Pancreas (tissue), 10 donors: ENCODE measurements around the gene MEGF6. TPM values are rescaled to one million over a fixed set of nuclear protein-coding genes. Genes with fewer than 3 reads are reported as not detected.

Source experiments
- ATAC-seq, 4 donors: fragments of 200-7000 bp; cut with Tn5 transposase; one replicate each; pipeline versions ENCODE4 v1.8.0 to v1.9.1; 2020; ENCODE audit warnings: mild to moderate bottlenecking in 4 of 4, moderate library complexity in 4 of 4
- DNase-seq, 6 donors: peaks; one replicate each; pipeline ENCODE4 v3.0.0-alpha.2; 2020
- FAIRE-seq: peaks from 2 replicates; lab custom pipeline; 2012; peaks lifted over from hg19 to GRCh38; lab: Jason Lieb, UNC
- H3K27ac ChIP-seq, 4 donors: fragments of 200-600 bp; sonication (generic); 1 replicate in 3 of 4; 2 replicates in 1 of 4; pipeline versions ENCODE4 v1.5.0 to v1.8.0; 2020
- H3K27me3 ChIP-seq, 4 donors: fragments of 200-600 bp; one replicate each; pipeline ENCODE4 v1.8.0; 2021
- H3K36me3 ChIP-seq, 3 donors: fragments of 200-600 bp; sonication (generic) in 1 of 3; one replicate each; pipeline versions ENCODE4 v1.5.0 to v1.8.0; 2020 to 2021
- H3K4me1 ChIP-seq, 3 donors: fragments of 200-600 bp; one replicate each; pipeline ENCODE4 v1.8.0; 2021
- H3K4me3 ChIP-seq, 4 donors: fragments of 200-600 bp; sonication (generic) in 2 of 4; one replicate each; pipeline versions ENCODE4 v1.5.0 to v1.8.0; 2020 to 2021
- H3K9me3 ChIP-seq, 4 donors: fragments of 200-600 bp; one replicate each; pipeline ENCODE4 v1.8.0; 2021
- CTCF ChIP-seq, 4 donors: fragments of 200-600 bp; sonication (generic) in 3 of 4; IDR thresholded peaks; one replicate each; pipeline versions ENCODE4 v1.5.0 to v1.8.0; 2021; ENCODE audit warnings: antibody characterized with exemption in 4 of 4
- WGBS, 2 donors: extraction: QIAGEN DNeasy Blood & Tissue Kit; methylation state at CpG; one replicate each; pipeline ENCODE4 v1.1.7; 2013; 5-methylcytosine and 5-hydroxymethylcytosine counted together
- intact Hi-C, 3 donors: fragments of 100-400 bp; cut with DNase I; formaldehyde crosslinking; loops; one replicate each; pipeline versions ENCODE4 v1.11.1 to v1.14.2; 2022
- polyA plus RNA-seq, 2 donors: library from polyadenylated mRNA; stranded (reverse); fragments of 200-250 nt; gene quantifications; one replicate each; pipeline ENCODE4 v1.2.3, GENCODE V29; 2013
- total RNA-seq, 6 donors: library from RNA; stranded (reverse); fragmentation: NEBNext Ultra II Directional in 4 of 6; extraction: Animal tissue kit (Norgen Biotek cat#: 25700) in 4 of 6; gene quantifications; one replicate each; pipeline versions ENCODE4 v1.2.1 to v1.2.4, GENCODE V29; 2021 to 2023
- donor health status: healthy with polysubstance abuse.
- donor health status: DM: no; HTN: no; CAD: no; lungs with moderate emphysema.
- donor health status: DM: no; HTN: no; CAD: no.
- donor health status: control.
- donor health status: control.
- donor health status: Bipolar disorder and iron deficiency.
- donor health status: DM: yes; HTN: yes; CAD: no.
- donor health status: DM: no; HTN: no; CAD: no.
- donor health status: DM: no; HTN: no; CAD: no.
- donor health status: DM: yes; HTN: yes; CAD: no.

MEGF6 gene
- total and polyA plus RNA-seq, 8 donors = 2.6 to 20.0 (median 8.4) TPM

- 59 to 73% methylated on average over 10 of the region's 10 CpGs for WGBS, 2 donors
- intact Hi-C loops = no loop called here
- ATAC-seq = no peak
- TF ChIP-seq CTCF (IDR thresholded peaks at IDR 0.05) = no peak
- H3K27me3 ChIP-seq = no peaks in the 10 kb centered on the region
- no peak overlapping the region for H3K4me3 ChIP-seq
- no peaks in the 10 kb centered on the region for H3K36me3 ChIP-seq
- FAIRE-seq = no peak
- H3K27ac ChIP-seq = no peak overlapping the region
- no peak for DNase-seq
- no peaks in the 10 kb centered on the region for H3K4me1 ChIP-seq
- no peaks in the 10 kb centered on the region for H3K9me3 ChIP-seq
Measured at GRCh38 chr1:3600354-3600753, 11.0 kb downstream of the MEGF6 start.

- DNase-seq = no peak
- Histone ChIP-seq H3K27ac (no peak overlapping the region), H3K27me3 (no peaks in the 10 kb centered on the region), H3K4me1 (no peaks in the 10 kb centered on the region), H3K4me3 (no peak overlapping the region), H3K36me3 (no peaks in the 10 kb centered on the region), H3K9me3 (no peaks in the 10 kb centered on the region)
- no peak for ATAC-seq
- intact Hi-C loops = no loop called here
- no peak for TF ChIP-seq CTCF (IDR thresholded peaks at IDR 0.05)
- FAIRE-seq = no peak
- WGBS, 2 donors = 65 to 74% methylated on average over 13 to 15 of the region's 15 CpGs
Measured at GRCh38 chr1:3599816-3600215, 11.5 kb downstream of the MEGF6 start.

GRCh38 chr1:3599286-3599811 is 12.0 kb downstream of the MEGF6 start:
- WGBS, 2 donors = 71 to 72% methylated on average over 16 of the region's 16 CpGs
- Histone ChIP-seq H3K36me3 (no peaks in the 10 kb centered on the region), H3K4me1 (no peaks in the 10 kb centered on the region), H3K27ac (no peak overlapping the region), H3K27me3 (no peaks in the 10 kb centered on the region), H3K9me3 (no peaks in the 10 kb centered on the region), H3K4me3 (no peak overlapping the region)
- DNase-seq (no peak), ATAC-seq (no peak), FAIRE-seq (no peak)
- no peak for TF ChIP-seq CTCF (IDR thresholded peaks at IDR 0.05)
- intact Hi-C loops = no loop called here

GRCh38 chr1:3598522-3599285 is 12.6 kb downstream of the MEGF6 start:
- FAIRE-seq (no peak), DNase-seq (no peak), ATAC-seq (no peak)
- TF ChIP-seq CTCF (IDR thresholded peaks at IDR 0.05) = no peak
- Histone ChIP-seq H3K27ac (no peak overlapping the region), H3K4me1 (no peaks in the 10 kb centered on the region), H3K4me3 (no peak overlapping the region), H3K9me3 (no peaks in the 10 kb centered on the region), H3K27me3 (no peaks in the 10 kb centered on the region), H3K36me3 (no peaks in the 10 kb centered on the region)
- intact Hi-C loops = no loop called here
- 31 to 34% methylated on average over 23 to 30 of the region's 30 CpGs for WGBS, 2 donors

GRCh38 chr1:3598051-3598491 is 13.2 kb downstream of the MEGF6 start:
- no peaks in the 10 kb centered on the region for H3K9me3 ChIP-seq
- intact Hi-C loops = no loop called here
- H3K27ac ChIP-seq = no peak overlapping the region
- DNase-seq (no peak), ATAC-seq (peak in 1 of 4 donors; percentile 30), FAIRE-seq (no peak)
- H3K4me1 ChIP-seq = no peaks in the 10 kb centered on the region
- TF ChIP-seq CTCF (IDR thresholded peaks at IDR 0.05) = no peak
- no peak overlapping the region for H3K4me3 ChIP-seq
- H3K27me3 ChIP-seq = no peaks in the 10 kb centered on the region
- WGBS, 2 donors = 39 to 66% methylated on average over 24 to 26 of the region's 26 CpGs
- H3K36me3 ChIP-seq = no peaks in the 10 kb centered on the region
